Naive thymus-derived CD8-positive, alpha-beta T cell (primary cell): Measurements from ENCODE around the gene COG1. TPM values are rescaled to one million over a fixed set of nuclear protein-coding genes. Genes with fewer than 3 reads are reported as not detected.

Experiments used
- ATAC-seq, 2 donors: fragments of 150-1000 bp; cut with Tn5 transposase in 1 of 2; sonication (Bioruptor Pico), chemical (Tn5 transposase) in 1 of 2; 1 replicate in 1 of 2; 2 replicates in 1 of 2; pipeline ENCODE4 v1.10.0; 2021; ENCODE audit warnings: mild to moderate bottlenecking in 2 of 2, moderate library complexity in 2 of 2
- POLR2A ChIA-PET: fragments of 350-600 bp; sonication (Branson Sonifier 250); formaldehyde crosslinking; loops from one replicate; lab custom pipeline; 2021; ENCODE audit warnings: antibody characterized with exemption; lab: Charles Lee
- DNase-seq, 10 donors: peaks; one replicate each; pipeline versions ENCODE4 v3.0.0 to v3.0.0-alpha.2; 2020 to 2022
- H3K27ac Mint-ChIP-seq, 10 donors: one replicate each; pipeline ENCODE4 v1.8.0; 2020 to 2022; ENCODE audit warnings: mild to moderate bottlenecking in 10 of 10, mixed read lengths in 10 of 10, moderate library complexity in 4 of 10, inconsistent platforms in 1 of 10
- H3K27me3 Mint-ChIP-seq, 5 donors: one replicate each; pipeline ENCODE4 v1.8.0; 2021 to 2022; ENCODE audit warnings: mixed read lengths in 5 of 5
- H3K36me3 Mint-ChIP-seq, 3 donors: one replicate each; pipeline ENCODE4 v1.8.0; 2020 to 2022; ENCODE audit warnings: mixed read lengths in 3 of 3, mild to moderate bottlenecking in 2 of 3, inconsistent platforms in 1 of 3
- H3K4me1 Mint-ChIP-seq, 4 donors: one replicate each; pipeline ENCODE4 v1.8.0; 2021 to 2022; ENCODE audit warnings: mixed read lengths in 4 of 4
- H3K4me3 Mint-ChIP-seq, 10 donors: one replicate each; pipeline ENCODE4 v1.8.0; 2020 to 2022; ENCODE audit warnings: mild to moderate bottlenecking in 10 of 10, mixed read lengths in 10 of 10, moderate library complexity in 6 of 10, inconsistent platforms in 1 of 10
- H3K9me3 Mint-ChIP-seq, 9 donors: one replicate each; pipeline ENCODE4 v1.8.0; 2020 to 2022; ENCODE audit warnings: mixed read lengths in 9 of 9, mild to moderate bottlenecking in 3 of 9, inconsistent platforms in 1 of 9, moderate library complexity in 1 of 9
- polyA plus RNA-seq, 3 donors: library from polyadenylated mRNA; unstranded; fragments of 300-500 nt; fragmentation: Illumina TruSeq; gene quantifications; one replicate each; pipeline ENCODE4 v1.2.3, GENCODE V29; 2021
- total RNA-seq, 8 experiments: library from RNA in 2 of 8; stranded (reverse) in 2 of 8; gene quantifications; one replicate each; pipeline ENCODE4 v1.2.3 and lab custom pipeline; 2021 to 2026

The COG1 gene
- total and polyA plus RNA-seq, 5 experiments from 2014 or later = 17.0 to 97.4 (median 38.0) TPM

GRCh38 chr17:73205459-73205961 lies 12.7 kb downstream of the COG1 start:
- DNase-seq (no peak), ATAC-seq (no peak)
- POLR2A ChIA-PET = interaction anchor here (1.5 to 1.6 kb wide), 2 partner anchors 12 to 27 kb away, joined by 3 to 5 read pairs; a partner anchor contains a TSS
- peak overlapping the region in 2 of 10 donors; percentile 48 for H3K4me3 Mint-ChIP-seq
- peaks cover 26 to 58% (median 42%) of the 10 kb centered on the region in 4 donors for H3K4me1 Mint-ChIP-seq
- no peaks in the 10 kb centered on the region for H3K9me3 Mint-ChIP-seq
- no peaks in the 10 kb centered on the region for H3K27me3 Mint-ChIP-seq
- H3K27ac Mint-ChIP-seq = peak overlapping the region; percentile 14 to 95 (median 80)
- peaks cover 10 to 89% (median 36%) of the 10 kb centered on the region in 3 donors for H3K36me3 Mint-ChIP-seq

- H3K36me3 Mint-ChIP-seq = peaks cover 10 to 62% (median 23%) of the 10 kb centered on the region in 3 donors
- no peak overlapping the region for H3K4me3 Mint-ChIP-seq
- no peaks in the 10 kb centered on the region for H3K27me3 Mint-ChIP-seq
- POLR2A ChIA-PET = interaction anchor here (0.6 to 1.5 kb wide), 4 partner anchors 10 to 24 kb away, joined by 3 to 10 read pairs (median 6); partner anchors contain the start of gene COG1
- H3K9me3 Mint-ChIP-seq = no peaks in the 10 kb centered on the region
- peaks cover 21 to 53% (median 46%) of the 10 kb centered on the region in 4 donors for H3K4me1 Mint-ChIP-seq
- DNase-seq = no peak
- no peak for ATAC-seq
- H3K27ac Mint-ChIP-seq = peak overlapping the region; percentile 3 to 85 (median 61)
Measured at GRCh38 chr17:73208139-73208827, 15.4 kb downstream of the COG1 start.

- Mint-ChIP-seq H3K36me3 (peaks cover 10 to 58% (median 23%) of the 10 kb centered on the region in 3 donors), H3K4me1 (peaks cover 14 to 49% (median 38%) of the 10 kb centered on the region in 4 donors), H3K9me3 (no peaks in the 10 kb centered on the region), H3K4me3 (no peak overlapping the region), H3K27me3 (no peaks in the 10 kb centered on the region), H3K27ac (peak overlapping the region in 9 of 10 donors; percentile 33 to 99 (median 93))
- no peak for ATAC-seq
- POLR2A ChIA-PET = interaction anchor here (1.4 kb wide), 2 partner anchors 11 to 16 kb away, joined by 3 to 4 read pairs; no protein-coding TSS in a partner anchor
- DNase-seq = no peak
Measured at GRCh38 chr17:73209436-73209835, 16.6 kb downstream of the COG1 start.

DNA sequence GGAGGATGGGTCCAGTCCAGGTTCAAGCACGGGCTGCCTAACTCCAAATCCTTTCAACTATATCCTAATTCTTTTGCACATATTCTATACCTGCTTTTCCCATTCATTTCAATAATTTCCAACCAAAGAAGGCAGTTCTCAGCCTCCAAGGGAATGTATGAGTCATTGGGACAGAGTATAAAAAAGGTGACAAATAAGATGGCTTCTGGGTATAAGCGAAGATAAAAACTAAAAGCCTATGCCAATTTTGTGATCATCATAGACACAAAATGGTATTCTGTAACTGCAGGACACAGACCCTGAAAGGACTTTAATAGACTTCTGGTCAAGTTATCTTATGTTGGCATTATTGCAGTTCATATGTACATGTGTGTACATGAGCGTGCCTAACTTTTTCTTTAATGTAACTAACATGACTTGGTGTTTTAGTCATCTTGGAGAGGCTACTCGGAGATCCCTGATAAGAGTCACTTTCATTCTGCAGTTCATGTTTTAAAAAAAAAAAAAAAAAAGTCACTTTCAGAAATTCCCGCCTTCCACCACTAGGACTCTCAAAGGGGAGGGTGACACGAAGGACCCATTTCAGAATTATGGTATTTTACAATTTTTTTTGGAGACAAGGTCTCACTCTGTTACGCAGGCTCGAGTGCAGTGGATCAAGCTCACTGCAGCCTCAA lies 17.3 kb downstream of the COG1 start:
- ATAC-seq = peak in 1 of 2 donors; percentile 11
- Mint-ChIP-seq H3K9me3 (no peaks in the 10 kb centered on the region), H3K27me3 (no peaks in the 10 kb centered on the region), H3K4me1 (peaks cover 14 to 48% (median 38%) of the 10 kb centered on the region in 4 donors), H3K27ac (peak overlapping the region; percentile 45 to 99 (median 93)), H3K4me3 (peak overlapping the region in 3 of 10 donors; percentile 15 to 37 (median 18)), H3K36me3 (peaks cover 10 to 51% (median 23%) of the 10 kb centered on the region in 3 donors)
- DNase-seq = peak in 3 of 10 donors; percentile 15 to 39 (median 31)
- POLR2A ChIA-PET = interaction anchor here (0.6 to 1.4 kb wide), 2 partner anchors 16 to 18 kb away, joined by 4 read pairs; no protein-coding TSS in a partner anchor

- H3K4me3 Mint-ChIP-seq = peak overlapping the region; percentile 64 to 88 (median 80)
- no peaks in the 10 kb centered on the region for H3K9me3 Mint-ChIP-seq
- POLR2A ChIA-PET = interaction anchor here (0.6 to 2.6 kb wide), 5 partner anchors 15 to 25 kb away, joined by 3 to 29 read pairs (median 4); partner anchors contain the start of gene COG1
- peak overlapping the region; percentile 92 to 99 (median 95) for H3K27ac Mint-ChIP-seq
- ATAC-seq (peak; percentile 88 to 91), DNase-seq (peak; percentile 62 to 91 (median 80))
- H3K27me3 Mint-ChIP-seq = no peaks in the 10 kb centered on the region
- H3K4me1 Mint-ChIP-seq = peaks cover 28 to 58% (median 50%) of the 10 kb centered on the region in 4 donors
- peaks cover 10 to 51% (median 25%) of the 10 kb centered on the region in 3 donors for H3K36me3 Mint-ChIP-seq
Measured at GRCh38 chr17:73211745-73212144, 18.9 kb downstream of the COG1 start.

GRCh38 chr17:73214008-73214407 lies 21.2 kb downstream of the COG1 start:
- ATAC-seq (no peak), DNase-seq (no peak)
- Mint-ChIP-seq H3K27ac (peak overlapping the region in 6 of 10 donors; percentile 6 to 88 (median 71)), H3K4me3 (no peak overlapping the region), H3K4me1 (peaks cover 22 to 56% (median 49%) of the 10 kb centered on the region in 4 donors), H3K27me3 (no peaks in the 10 kb centered on the region), H3K36me3 (peaks cover 0 to 49% (median 14%) of the 10 kb centered on the region in 3 donors), H3K9me3 (no peaks in the 10 kb centered on the region)
- POLR2A ChIA-PET = interaction anchor here (1.3 kb wide), 1 partner anchor 10 kb away, joined by 4 read pairs; no protein-coding TSS in a partner anchor

GRCh38 chr17:73214851-73215250 lies 22.0 kb downstream of the COG1 start:
- POLR2A ChIA-PET = interaction anchor here (1.3 to 2.6 kb wide), 2 partner anchors 11 to 18 kb away, joined by 4 to 9 read pairs; a partner anchor contains a TSS
- H3K4me3 Mint-ChIP-seq = no peak overlapping the region
- no peaks in the 10 kb centered on the region for H3K9me3 Mint-ChIP-seq
- peaks cover 0 to 48% (median 12%) of the 10 kb centered on the region in 3 donors for H3K36me3 Mint-ChIP-seq
- peak overlapping the region in 7 of 10 donors; percentile 13 to 65 (median 33) for H3K27ac Mint-ChIP-seq
- ATAC-seq (no peak), DNase-seq (no peak)
- peaks cover 21 to 52% (median 45%) of the 10 kb centered on the region in 4 donors for H3K4me1 Mint-ChIP-seq
- no peaks in the 10 kb centered on the region for H3K27me3 Mint-ChIP-seq

GRCh38 chr17:73215447-73215846 lies 22.6 kb downstream of the COG1 start:
- ATAC-seq = peak in 1 of 2 donors; percentile 26
- POLR2A ChIA-PET = interaction anchor here (1.3 to 2.6 kb wide), 2 partner anchors 12 to 17 kb away, joined by 4 to 9 read pairs; a partner anchor contains a TSS
- Mint-ChIP-seq H3K27me3 (no peaks in the 10 kb centered on the region), H3K4me3 (no peak overlapping the region), H3K36me3 (peaks cover 0 to 51% (median 10%) of the 10 kb centered on the region in 3 donors), H3K9me3 (no peaks in the 10 kb centered on the region), H3K4me1 (peaks cover 19 to 46% (median 40%) of the 10 kb centered on the region in 4 donors), H3K27ac (peak overlapping the region in 8 of 10 donors; percentile 5 to 85 (median 51))
- DNase-seq = no peak

DNA sequence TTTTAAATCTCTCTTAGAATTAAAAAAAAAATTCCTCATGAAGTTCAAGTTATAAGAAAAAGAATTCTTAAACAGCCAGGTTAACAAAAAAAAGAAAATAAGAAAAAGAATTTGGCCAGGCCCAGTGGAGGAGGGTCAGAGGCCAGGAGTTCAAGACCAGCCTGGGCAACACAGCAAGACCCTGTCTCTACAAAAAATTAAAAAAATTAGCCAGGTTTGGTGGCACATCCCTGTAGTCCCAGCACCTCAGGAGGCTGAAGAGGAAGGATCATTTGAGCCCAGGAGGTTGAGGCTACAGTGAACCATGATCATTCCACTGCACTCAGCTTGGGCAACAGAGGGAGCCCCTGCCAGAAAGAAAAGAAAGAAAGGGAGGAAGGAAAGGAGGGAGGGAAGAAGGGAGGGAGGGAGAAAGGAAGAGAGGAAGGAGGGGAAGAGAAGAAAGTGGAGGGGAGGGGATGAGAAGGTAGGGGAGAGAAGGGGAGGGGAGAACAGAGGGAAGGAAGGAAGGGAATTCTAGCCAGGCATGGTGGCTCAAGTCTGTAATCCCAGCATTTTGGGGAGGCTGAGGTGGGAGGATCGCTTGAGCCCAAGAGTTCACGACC lies 30.9 kb downstream of the COG1 start:
- Mint-ChIP-seq H3K4me1 (peaks cover 8 to 44% (median 38%) of the 10 kb centered on the region in 4 donors), H3K36me3 (peaks cover 0 to 53% (median 0%) of the 10 kb centered on the region in 3 donors)

DNA sequence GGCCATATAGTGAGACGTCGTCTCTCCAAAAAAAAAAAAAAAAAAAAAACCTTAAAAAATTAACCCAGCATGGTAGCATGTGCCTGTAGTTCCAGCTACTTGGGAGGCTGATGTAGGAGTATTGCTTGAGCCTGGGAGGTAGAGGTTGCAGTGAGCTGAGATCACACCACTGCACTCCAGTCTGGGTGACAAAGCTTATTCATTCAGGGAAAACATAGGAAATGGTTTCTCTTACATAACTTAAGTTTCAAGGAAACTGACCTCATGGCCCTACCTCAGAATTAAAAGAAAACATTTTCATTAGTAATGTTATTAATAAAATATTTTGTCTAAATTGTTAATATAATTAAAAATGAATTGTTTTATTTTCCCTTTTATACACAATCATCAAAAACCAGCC lies 31.4 kb downstream of the COG1 start:
- ATAC-seq (no peak), DNase-seq (no peak)
- H3K4me1 Mint-ChIP-seq = peaks cover 13 to 47% (median 43%) of the 10 kb centered on the region in 4 donors
- no peaks in the 10 kb centered on the region for H3K27me3 Mint-ChIP-seq
- no peak overlapping the region for H3K4me3 Mint-ChIP-seq
- H3K36me3 Mint-ChIP-seq = peaks cover 0 to 48% (median 0%) of the 10 kb centered on the region in 3 donors
- no peaks in the 10 kb centered on the region for H3K9me3 Mint-ChIP-seq
- H3K27ac Mint-ChIP-seq = peak overlapping the region in 6 of 10 donors; percentile 14 to 87 (median 53)
- POLR2A ChIA-PET = no interaction called here

More for the DNA sequence above, 30.9 kb downstream of the COG1 start:
- H3K9me3 Mint-ChIP-seq = no peaks in the 10 kb centered on the region
- DNase-seq (no peak), ATAC-seq (no peak)
- H3K4me3 Mint-ChIP-seq = no peak overlapping the region
- POLR2A ChIA-PET = no interaction called here
- H3K27me3 Mint-ChIP-seq = no peaks in the 10 kb centered on the region
- peak overlapping the region in 5 of 10 donors; percentile 7 to 88 (median 61) for H3K27ac Mint-ChIP-seq

DNA sequence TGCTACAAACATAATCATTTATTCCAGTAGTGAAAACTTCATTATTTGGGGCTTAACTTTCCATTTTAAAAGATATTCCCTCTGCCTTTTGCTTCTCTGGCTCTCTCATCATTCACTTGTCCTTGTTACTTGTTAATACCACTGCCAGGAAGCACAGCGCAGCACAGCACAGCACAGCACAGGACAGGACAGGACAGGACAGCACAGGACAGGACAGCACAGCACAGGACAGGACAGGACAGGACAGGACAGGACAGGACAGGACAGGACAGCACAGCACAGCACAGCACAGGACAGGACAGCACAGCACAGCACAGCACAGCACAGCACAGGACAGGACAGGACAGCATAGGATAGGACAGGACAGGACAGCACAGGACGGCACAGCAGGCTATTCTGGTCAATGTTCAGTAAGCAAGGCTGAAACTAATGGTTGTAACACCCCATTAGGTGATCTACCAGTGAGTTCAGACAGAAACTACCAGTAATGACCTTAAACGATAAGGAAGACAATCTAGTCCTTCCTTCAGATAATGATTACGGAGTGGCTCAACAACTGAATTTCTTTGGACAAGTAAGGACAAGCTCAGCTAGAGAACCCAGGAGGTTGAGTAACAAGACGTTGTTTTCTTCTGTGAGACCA lies 31.9 kb downstream of the COG1 start:
- peaks cover 0 to 44% (median 0%) of the 10 kb centered on the region in 3 donors for H3K36me3 Mint-ChIP-seq
- ATAC-seq (no peak), DNase-seq (no peak)
- H3K4me1 Mint-ChIP-seq = peaks cover 16 to 50% (median 46%) of the 10 kb centered on the region in 4 donors
- H3K27ac Mint-ChIP-seq = peak overlapping the region in 9 of 10 donors; percentile 14 to 87 (median 47)
- H3K27me3 Mint-ChIP-seq = no peaks in the 10 kb centered on the region
- POLR2A ChIA-PET = no interaction called here
- H3K4me3 Mint-ChIP-seq = no peak overlapping the region
- H3K9me3 Mint-ChIP-seq = no peaks in the 10 kb centered on the region
